ENCODE data around the gene BLCAP.

DNA sequence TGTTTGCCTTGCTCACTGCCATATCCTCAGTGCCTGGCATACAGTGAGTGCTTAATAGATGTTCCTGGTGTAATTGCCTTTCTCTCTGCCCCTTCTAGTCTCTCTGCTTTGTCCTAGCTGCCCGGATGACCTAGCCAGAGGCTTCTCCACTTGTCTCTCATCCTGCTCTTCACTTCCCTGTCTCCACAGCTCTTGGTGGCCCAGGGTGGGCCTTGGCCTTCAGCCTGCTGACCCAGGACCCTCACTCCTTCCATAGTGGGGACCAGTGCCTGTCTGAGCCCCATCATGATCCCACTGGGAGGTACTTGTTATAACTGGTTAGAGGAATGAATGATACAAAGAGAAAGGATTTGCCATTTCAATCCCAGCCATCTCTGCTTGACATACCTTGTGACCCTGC lies 49.2 kb upstream of the BLCAP start:
- TF ChIP-seq POLR2A (IDR thresholded peaks at IDR 0.05; ENCODE audit: low read length): no peak
- no peak for TF ChIP-seq GATA1 (IDR thresholded peaks at IDR 0.05; ENCODE audit: low read depth, low read length)

Data from erythroblast (primary cell).